BE2C (cell line): ENCODE data around the gene GNPDA2.

Experiments
- DNase-seq: peaks from one replicate; pipeline ENCODE4 v3.0.0-alpha.2; 2020
- H3K27me3 ChIP-seq: fragments of 250-450 bp; sonication (Bioruptor Pico); 2 replicates; pipeline ENCODE4 v1.5.1; 2020; ENCODE audit warnings: mild to moderate bottlenecking
- H3K36me3 ChIP-seq: fragments of 250-450 bp; sonication (Bioruptor Pico); 2 replicates; pipeline ENCODE4 v1.5.1; 2020; ENCODE audit warnings: mild to moderate bottlenecking
- H3K4me1 ChIP-seq: fragments of 250-450 bp; sonication (Bioruptor Pico); 2 replicates; pipeline ENCODE4 v1.5.1; 2020
- H3K4me3 ChIP-seq: 2 replicates; pipeline ENCODE4 v1.5.1; 2011; ENCODE audit warnings: low read depth, low read length
- H3K9me3 ChIP-seq: fragments of 250-450 bp; sonication (Bioruptor Pico); 2 replicates; pipeline ENCODE4 v1.5.1; 2020
- TF ChIP-seq, protein P1 (sequence below): IDR thresholded peaks from 2 replicates; pipeline ENCODE4 v1.5.1; 2012; ENCODE audit warnings: mild to moderate bottlenecking, low read depth, low read length

Gene GNPDA2

DNA sequence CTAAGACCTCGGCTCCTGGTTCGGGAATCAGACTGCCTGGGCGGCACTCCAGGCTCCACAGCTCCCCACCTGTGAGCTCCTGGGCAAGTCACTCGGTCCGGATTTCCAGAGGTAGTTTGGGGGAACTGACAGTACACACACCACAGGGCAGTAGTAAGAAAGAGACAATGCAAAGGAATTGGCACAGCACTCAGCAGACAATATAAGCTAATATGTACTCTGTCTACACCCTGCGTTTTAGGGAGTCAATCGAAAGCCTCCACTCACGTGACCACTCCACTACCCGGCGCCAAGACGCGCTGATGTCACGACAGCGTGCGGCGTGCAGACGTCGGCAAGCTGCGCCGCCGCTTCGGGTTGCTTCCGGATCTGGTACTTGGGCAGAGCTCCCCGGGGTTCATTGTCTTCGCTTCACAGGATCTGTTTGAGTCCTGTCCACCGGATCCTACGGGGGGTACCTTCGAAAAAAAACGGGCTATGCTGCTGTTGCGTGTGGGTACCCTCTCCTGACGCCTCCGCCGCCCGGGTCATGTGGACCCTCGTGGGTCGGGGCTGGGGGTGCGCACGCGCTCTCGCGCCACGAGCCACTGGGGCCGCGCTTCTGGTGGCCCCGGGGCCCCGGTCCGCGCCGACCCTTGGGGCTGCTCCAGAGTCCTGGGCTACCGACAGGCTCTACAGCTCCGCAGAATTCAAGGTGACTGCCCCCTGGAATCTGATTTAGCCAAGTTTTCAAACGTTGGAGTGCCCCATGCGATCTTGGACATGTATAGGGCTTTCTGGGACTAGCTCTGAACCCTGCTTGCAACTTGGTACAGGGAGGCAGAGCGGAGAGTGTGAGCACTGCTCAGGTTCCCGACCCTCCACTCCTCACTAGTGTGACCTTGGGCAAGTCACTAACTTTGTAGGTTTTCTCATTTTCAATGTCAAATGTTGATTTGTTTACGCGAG lies 48.0 kb downstream of the GNPDA2 start, which contains the start of gene GUF1:
GUF1 (plus strand) TSS at position 327 of the 948 bp plus-strand sequence; CDS start at position 530, 203 bp downstream.
- Histone ChIP-seq H3K9me3 (no peaks in the 10 kb centered on the region), H3K4me3 (peak within 1 kb of the TSS; percentile 86), H3K36me3 (peaks cover 12% of the 10 kb centered on the region), H3K4me1 (no peaks in the 10 kb centered on the region), H3K27me3 (no peaks in the 10 kb centered on the region)
- TF ChIP-seq, protein P1, sequence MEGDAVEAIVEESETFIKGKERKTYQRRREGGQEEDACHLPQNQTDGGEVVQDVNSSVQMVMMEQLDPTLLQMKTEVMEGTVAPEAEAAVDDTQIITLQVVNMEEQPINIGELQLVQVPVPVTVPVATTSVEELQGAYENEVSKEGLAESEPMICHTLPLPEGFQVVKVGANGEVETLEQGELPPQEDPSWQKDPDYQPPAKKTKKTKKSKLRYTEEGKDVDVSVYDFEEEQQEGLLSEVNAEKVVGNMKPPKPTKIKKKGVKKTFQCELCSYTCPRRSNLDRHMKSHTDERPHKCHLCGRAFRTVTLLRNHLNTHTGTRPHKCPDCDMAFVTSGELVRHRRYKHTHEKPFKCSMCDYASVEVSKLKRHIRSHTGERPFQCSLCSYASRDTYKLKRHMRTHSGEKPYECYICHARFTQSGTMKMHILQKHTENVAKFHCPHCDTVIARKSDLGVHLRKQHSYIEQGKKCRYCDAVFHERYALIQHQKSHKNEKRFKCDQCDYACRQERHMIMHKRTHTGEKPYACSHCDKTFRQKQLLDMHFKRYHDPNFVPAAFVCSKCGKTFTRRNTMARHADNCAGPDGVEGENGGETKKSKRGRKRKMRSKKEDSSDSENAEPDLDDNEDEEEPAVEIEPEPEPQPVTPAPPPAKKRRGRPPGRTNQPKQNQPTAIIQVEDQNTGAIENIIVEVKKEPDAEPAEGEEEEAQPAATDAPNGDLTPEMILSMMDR, result no peak
- DNase-seq, result peak; percentile 92

DNA sequence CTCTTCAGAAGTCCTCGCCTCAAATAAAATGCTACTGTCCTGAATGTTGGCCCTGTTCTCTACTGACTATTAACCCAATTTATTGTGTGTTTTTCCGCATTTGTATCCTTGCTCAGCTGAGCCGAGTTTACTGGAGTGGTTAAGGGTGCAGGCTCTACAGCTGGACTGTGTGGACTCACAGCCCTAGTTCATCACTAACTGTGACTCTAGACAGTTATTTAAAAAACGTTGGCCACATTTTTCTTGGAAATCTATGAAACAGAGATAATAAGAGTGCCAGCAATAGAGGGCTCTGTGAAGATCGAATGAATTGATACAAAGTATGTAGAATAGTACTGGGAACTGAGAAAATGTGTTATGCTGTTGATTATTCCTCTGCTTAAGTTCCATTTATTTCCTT lies 51.0 kb downstream of the GNPDA2 start:
- TF ChIP-seq, protein P1, result no peak

DNA sequence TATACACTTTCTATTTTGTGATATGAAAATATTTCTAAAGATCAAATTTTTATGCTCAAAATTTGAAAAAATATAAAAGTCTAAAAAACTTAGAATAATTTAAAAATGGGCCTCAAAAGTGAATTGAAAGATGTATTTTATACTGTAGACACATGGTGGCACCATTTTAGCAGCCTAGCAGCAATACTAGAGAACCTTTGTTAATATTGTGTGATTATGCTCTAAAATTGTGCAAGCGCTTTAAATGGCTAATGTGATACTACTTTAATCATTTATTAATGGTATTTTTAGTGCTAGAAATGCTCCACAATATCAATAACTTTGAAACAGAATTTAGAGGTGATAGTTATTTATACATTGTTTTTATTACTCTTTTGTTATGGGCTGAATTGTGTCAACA lies 51.9 kb downstream of the GNPDA2 start:
- H3K4me1 ChIP-seq, result no peaks in the 10 kb centered on the region
- DNase-seq, result no peak
- H3K27me3 ChIP-seq, result no peaks in the 10 kb centered on the region
- no peaks in the 10 kb centered on the region for H3K36me3 ChIP-seq
- H3K4me3 ChIP-seq, result no peak overlapping the region
- H3K9me3 ChIP-seq, result no peaks in the 10 kb centered on the region
- TF ChIP-seq, protein P1, result no peak

More for the DNA sequence above, 51.0 kb downstream of the GNPDA2 start:
- no peaks in the 10 kb centered on the region for H3K36me3 ChIP-seq
- no peaks in the 10 kb centered on the region for H3K9me3 ChIP-seq
- no peak for DNase-seq
- H3K4me3 ChIP-seq, result no peak overlapping the region
- H3K27me3 ChIP-seq, result no peaks in the 10 kb centered on the region
- H3K4me1 ChIP-seq, result no peaks in the 10 kb centered on the region

DNA sequence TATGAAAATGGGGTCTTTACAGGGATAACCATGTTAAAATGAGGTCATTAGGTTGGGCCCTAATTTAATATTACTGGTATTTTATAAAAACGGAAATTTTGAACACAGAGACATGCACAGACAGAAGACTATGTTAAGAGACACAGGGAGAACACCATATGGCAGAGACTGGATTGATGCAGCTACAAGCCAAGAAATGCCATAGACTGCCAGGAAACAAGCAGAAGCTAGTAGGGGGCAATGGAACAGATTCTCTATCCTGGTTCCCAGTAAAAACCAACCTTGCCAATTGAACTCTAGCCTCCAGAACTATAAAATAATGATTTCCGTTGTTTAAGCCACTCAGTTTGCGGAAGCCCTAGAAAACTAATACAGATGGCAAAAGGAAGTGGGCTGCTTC lies 54.7 kb downstream of the GNPDA2 start:
- DNase-seq, result no peak
- TF ChIP-seq, protein P1, result no peak
- no peaks in the 10 kb centered on the region for H3K36me3 ChIP-seq

DNA sequence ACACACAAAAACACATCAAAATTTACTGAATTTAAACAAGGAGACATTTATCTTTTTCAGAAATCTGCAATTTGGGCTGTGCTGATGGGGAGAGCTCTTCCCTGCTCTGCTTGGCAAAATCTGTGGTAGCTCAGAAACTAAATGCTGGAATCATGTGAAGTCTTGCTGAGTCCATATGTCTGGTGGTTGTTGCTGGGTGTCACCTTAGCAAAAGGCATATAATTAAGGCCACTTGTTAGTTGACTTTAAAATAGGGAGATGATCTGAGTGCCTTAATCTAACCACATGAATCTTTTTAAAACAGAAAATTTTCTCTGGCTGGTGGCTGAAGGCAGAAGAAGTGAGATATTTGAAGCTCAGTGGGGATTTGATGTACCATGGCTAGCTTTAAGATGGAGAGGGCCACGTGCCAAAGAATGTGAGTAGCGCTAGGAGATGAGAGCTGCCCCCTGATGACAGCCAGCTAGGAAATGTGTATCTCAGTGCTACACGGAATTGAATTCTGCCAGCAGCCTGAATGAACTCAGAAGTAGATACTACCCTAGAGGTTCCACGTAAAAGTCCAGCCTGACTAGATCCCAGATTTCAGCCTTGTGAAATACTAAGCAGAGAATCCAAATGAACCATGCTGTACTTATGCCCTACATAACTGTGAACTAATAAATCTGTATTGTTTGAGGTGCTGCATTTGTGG lies 55.7 kb downstream of the GNPDA2 start:
- TF ChIP-seq, protein P1, result no peak
- Histone ChIP-seq H3K4me1 (no peaks in the 10 kb centered on the region), H3K4me3 (no peak overlapping the region), H3K27me3 (no peaks in the 10 kb centered on the region; the same call in 1 of the 2 replicates), H3K36me3 (no peaks in the 10 kb centered on the region), H3K9me3 (no peaks in the 10 kb centered on the region)
- no peak for DNase-seq

More for the DNA sequence above, 54.7 kb downstream of the GNPDA2 start:
- H3K4me1 ChIP-seq, result no peaks in the 10 kb centered on the region
- no peaks in the 10 kb centered on the region for H3K9me3 ChIP-seq
- no peak overlapping the region for H3K4me3 ChIP-seq
- H3K27me3 ChIP-seq, result no peaks in the 10 kb centered on the region

DNA sequence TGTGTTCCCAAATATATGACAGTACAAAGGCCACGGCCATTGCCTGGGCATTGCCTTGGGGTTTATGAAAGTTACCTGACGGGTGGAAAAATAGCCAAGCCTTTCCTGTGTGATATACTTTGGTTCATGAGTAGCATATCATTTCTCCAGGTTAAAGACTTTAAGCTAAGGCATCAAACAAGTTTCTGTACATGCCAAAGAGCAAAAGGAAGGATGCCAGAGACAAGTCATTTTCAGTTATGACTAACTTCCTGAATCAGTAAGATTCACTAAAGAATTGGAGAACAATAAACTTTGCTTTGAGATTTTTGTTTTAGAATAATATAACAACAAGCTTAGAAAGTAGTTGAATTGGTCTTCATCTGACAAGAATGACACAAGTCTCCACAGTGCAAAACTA lies 57.8 kb downstream of the GNPDA2 start:
- no peak for DNase-seq
- H3K27me3 ChIP-seq, result no peaks in the 10 kb centered on the region; the same call in 1 of the 2 replicates
- TF ChIP-seq, protein P1, result no peak
- H3K36me3 ChIP-seq, result no peaks in the 10 kb centered on the region
- no peaks in the 10 kb centered on the region for H3K4me1 ChIP-seq
- no peaks in the 10 kb centered on the region for H3K9me3 ChIP-seq
- H3K4me3 ChIP-seq, result no peak overlapping the region
